SK-N-MC (cell line): Measurements from ENCODE around the gene SENP5.

Experiments used
- EZH2 ChIP-seq: fragments of 200-600 bp; sonication (generic); IDR thresholded peaks from one replicate; pipeline ENCODE4 v1.6.1; 2017; ENCODE audit warnings: antibody characterized with exemption
- FOXP2 ChIP-seq: optimal IDR thresholded peaks from 2 replicates; pipeline ENCODE3; 2011; ENCODE audit warnings: mild to moderate bottlenecking, moderate library complexity; ENCODE audit not compliant: insufficient read depth; ENCODE audit errors: extremely low read length, control extremely low read depth
- POLR2AphosphoS5 ChIP-seq: IDR thresholded peaks from 2 replicates; pipeline ENCODE4 v1.6.1; 2012; ENCODE audit warnings: mild to moderate bottlenecking, low read depth, low read length, borderline replicate concordance

DNA sequence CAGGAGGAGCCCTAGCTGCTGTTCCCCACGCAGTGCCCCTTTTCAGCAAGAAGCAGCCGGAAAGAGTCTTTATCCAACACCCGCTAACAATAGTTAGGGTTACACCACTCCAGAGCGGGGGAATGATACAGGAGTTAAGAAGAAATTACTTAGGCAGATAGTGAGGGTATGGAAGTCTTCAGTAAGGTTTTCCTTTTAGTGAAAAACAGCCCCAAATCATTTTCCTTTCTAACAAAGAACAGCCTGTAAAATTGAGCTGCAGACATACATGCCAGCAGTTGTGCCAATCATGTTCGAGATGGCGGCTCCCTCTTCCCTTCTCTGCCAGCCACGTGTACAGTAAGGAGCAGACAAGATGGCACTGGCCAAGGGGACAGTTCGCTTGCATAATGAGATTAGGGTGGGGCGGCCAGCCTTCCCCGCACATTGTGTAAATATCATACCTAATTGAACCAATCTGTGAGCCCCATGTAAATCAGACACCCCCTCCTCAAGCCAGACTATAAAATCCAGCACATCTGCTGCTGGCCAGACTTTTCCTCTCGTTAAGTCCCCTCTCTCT, 18.5 kb upstream of the SENP5 start:
- TF ChIP-seq POLR2AphosphoS5, result no peak
- TF ChIP-seq EZH2, result no peak
- no peak for TF ChIP-seq FOXP2
